Measurements from ENCODE around the gene SHFL. TPM values are rescaled to one million over a fixed set of nuclear protein-coding genes. Genes with fewer than 3 reads are reported as not detected.
A peak's percentile ranks its signal among the peaks of the same experiment; 100 is the strongest.

SHFL gene
- total RNA-seq, 2 donors from 2014 or later = 61.9 to 83.1 TPM

DNA sequence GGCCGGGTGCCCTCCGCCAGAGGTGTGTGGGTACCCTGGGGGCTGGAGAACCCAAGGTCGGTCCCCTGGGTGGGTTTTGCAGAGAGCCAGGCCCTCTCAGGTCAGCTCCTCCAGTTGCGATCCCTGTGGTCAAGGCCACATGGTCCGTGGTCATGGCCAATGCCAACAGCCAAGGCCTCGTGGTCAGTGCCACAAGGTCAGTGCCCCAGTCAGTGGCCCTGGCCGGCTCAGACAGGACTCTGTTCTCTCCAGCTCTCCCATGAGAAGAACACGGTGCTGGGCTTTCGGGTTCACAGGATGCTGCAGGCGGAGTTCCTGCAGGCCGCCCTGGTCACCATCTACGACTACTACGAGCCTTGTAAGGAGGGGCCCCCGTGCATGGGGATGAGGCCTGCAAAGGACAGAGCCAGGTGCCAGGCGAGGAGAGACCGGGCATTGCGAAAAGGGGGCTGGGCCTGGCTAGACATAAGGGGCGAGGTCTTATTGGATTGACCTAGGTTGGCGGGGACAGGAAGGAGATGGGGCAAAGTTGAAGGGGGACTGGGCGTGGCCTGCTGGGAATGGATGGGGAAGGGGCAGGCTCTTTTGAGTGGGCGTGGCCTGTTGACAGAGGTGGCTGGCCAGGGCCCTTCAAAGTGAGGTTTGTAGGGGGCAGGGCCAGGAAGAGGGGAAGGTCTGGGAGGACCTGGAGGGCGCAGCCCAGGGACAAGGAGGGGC lies 15.2 kb upstream of the SHFL start:
- Mint-ChIP-seq H3K27me3 (peaks cover 0 to 9% of the 10 kb centered on the region in 2 donors), H3K36me3 (no peaks in the 10 kb centered on the region), H3K27ac (no peak overlapping the region), H3K4me3 (no peak overlapping the region), H3K9me3 (no peaks in the 10 kb centered on the region), H3K4me1 (ENCODE audit: low read depth in 2 of 2) (peaks cover 9 to 15% of the 10 kb centered on the region in 2 donors)
- no peak for DNase-seq (ENCODE audit: low spot score)
- no peak for ATAC-seq

DNA sequence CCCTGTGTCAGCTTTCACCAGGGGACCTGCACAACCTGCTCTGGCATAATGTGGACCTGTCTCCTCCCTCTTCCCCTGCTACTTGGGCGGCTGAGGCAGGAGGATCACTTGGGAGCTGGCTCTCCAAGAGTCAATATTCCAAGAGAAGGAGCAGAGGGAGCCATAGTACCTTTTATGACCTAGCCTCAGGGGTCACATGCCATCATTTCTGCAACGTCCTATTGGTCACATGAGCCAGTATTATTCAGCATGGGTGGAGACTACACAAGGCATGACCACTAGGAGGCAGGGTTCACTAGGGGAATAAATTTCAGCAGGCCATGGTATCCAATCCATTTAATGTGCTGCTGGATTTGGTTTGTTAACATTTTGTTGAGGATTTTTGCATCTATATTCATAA lies 12.0 kb upstream of the SHFL start:
- Mint-ChIP-seq H3K4me3 (no peak overlapping the region), H3K4me1 (ENCODE audit: low read depth in 2 of 2) (peaks cover 0 to 5% of the 10 kb centered on the region in 2 donors), H3K27me3 (peaks cover 0 to 12% of the 10 kb centered on the region in 2 donors), H3K27ac (no peak overlapping the region), H3K36me3 (no peaks in the 10 kb centered on the region), H3K9me3 (no peaks in the 10 kb centered on the region)
- peak; percentile 74 for DNase-seq (ENCODE audit: low spot score)
- ATAC-seq = peak; percentile 86 to 88

DNA sequence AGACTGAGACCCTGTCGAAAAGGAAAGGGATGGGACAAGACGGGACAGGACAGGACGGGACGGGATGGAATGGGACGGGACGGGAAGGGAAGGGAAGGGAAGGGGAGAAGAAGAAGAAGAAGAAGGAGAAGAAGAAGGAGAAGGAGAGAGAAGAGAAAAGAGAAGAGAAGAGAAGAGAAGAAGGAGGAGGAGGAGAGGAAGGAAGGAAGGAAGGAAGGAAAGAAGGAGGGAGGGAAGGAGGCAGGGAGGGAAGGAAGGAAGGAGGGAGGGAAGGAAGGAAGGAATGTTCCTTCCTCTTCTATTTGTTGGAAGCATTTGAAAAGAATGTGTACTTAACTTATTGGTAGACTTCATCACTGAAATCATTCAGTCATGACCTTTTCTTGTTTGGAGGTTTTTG lies 9.6 kb upstream of the SHFL start:
- peaks cover 0 to 7% of the 10 kb centered on the region in 2 donors for H3K27me3 Mint-ChIP-seq
- ATAC-seq (no peak), DNase-seq (ENCODE audit: low spot score) (no peak)
- no peaks in the 10 kb centered on the region for H3K36me3 Mint-ChIP-seq
- H3K27ac Mint-ChIP-seq = no peak overlapping the region
- no peaks in the 10 kb centered on the region for H3K9me3 Mint-ChIP-seq
- no peak overlapping the region for H3K4me3 Mint-ChIP-seq
- no peaks in the 10 kb centered on the region for H3K4me1 Mint-ChIP-seq (ENCODE audit: low read depth in 2 of 2)

DNA sequence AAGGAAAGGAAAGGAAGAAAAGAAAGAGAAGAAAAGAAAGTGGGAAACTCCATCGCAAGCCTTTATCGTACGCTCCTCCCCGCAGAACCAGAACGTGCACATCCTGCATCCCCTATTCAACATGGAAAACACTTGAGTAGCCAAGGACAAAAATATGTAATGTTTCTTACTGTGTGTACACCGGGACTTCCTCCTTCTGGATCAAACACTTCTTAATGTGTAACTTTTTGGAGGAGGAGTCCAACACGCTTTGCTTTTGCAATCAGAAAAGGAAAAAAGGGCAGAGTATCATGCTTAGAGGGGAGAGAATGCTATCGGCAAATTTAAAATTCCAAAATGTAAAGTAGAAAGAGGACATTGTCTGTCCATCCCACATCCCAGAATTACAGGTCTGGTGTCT lies 7.8 kb upstream of the SHFL start:
- H3K27me3 Mint-ChIP-seq = peaks cover 0 to 7% of the 10 kb centered on the region in 2 donors
- no peaks in the 10 kb centered on the region for H3K36me3 Mint-ChIP-seq
- no peaks in the 10 kb centered on the region for H3K4me1 Mint-ChIP-seq (ENCODE audit: low read depth in 2 of 2)
- no peak overlapping the region for H3K27ac Mint-ChIP-seq
- ATAC-seq (no peak), DNase-seq (ENCODE audit: low spot score) (no peak)
- no peaks in the 10 kb centered on the region for H3K9me3 Mint-ChIP-seq
- H3K4me3 Mint-ChIP-seq = no peak overlapping the region

DNA sequence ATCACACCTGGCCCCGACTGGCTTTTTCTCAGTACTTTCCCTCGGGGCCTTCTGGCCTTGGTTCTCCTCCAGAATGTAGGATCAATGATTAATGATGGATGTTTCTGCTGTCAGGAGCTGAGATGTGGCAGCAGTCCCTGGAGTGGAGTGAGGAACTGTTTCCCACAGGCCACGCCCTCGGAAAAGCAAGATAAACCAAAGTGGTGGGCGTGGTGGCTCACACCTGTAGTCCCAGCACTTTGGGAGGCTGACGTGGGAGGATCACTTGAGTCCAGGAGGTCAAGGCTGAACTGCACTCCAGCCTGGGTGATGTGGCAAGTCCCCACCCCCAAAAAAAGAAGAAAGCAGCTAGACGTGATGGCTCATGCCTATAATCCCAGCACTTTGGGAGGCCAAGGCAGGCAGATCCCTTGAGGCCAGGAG lies 7.1 kb upstream of the SHFL start:
- ATAC-seq = no peak
- no peak overlapping the region for H3K4me3 Mint-ChIP-seq
- H3K9me3 Mint-ChIP-seq = no peaks in the 10 kb centered on the region
- H3K36me3 Mint-ChIP-seq = no peaks in the 10 kb centered on the region
- peaks cover 0 to 7% of the 10 kb centered on the region in 2 donors for H3K27me3 Mint-ChIP-seq
- H3K27ac Mint-ChIP-seq = no peak overlapping the region
- DNase-seq (ENCODE audit: low spot score) = no peak
- H3K4me1 Mint-ChIP-seq (ENCODE audit: low read depth in 2 of 2) = no peaks in the 10 kb centered on the region

DNA sequence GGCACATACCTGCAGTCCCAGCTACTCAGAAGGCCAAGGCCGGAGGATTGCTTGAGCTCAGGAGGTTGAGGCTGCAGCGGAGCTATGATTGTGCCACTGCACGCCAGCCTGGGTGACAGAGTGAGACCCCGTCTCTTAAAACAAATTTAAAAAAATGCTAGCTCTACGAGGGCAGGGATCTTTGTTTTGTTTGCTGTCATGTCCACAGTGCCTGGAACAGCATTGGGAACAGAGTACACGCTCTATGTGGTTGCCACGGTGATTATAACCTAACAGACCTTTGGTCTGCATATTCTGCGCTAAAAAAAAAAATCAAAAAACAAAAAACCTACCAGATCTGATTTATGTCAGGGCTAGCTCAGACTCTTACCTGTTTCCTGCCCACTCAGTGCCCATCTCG lies 2.2 kb upstream of the SHFL start:
- peaks cover 7 to 12% of the 10 kb centered on the region in 2 donors for H3K4me1 Mint-ChIP-seq (ENCODE audit: low read depth in 2 of 2)
- no peaks in the 10 kb centered on the region for H3K9me3 Mint-ChIP-seq
- ATAC-seq (no peak), DNase-seq (ENCODE audit: low spot score) (no peak)
- H3K27me3 Mint-ChIP-seq = no peaks in the 10 kb centered on the region
- H3K36me3 Mint-ChIP-seq = no peaks in the 10 kb centered on the region
- no peak overlapping the region for H3K4me3 Mint-ChIP-seq
- H3K27ac Mint-ChIP-seq = no peak overlapping the region

DNA sequence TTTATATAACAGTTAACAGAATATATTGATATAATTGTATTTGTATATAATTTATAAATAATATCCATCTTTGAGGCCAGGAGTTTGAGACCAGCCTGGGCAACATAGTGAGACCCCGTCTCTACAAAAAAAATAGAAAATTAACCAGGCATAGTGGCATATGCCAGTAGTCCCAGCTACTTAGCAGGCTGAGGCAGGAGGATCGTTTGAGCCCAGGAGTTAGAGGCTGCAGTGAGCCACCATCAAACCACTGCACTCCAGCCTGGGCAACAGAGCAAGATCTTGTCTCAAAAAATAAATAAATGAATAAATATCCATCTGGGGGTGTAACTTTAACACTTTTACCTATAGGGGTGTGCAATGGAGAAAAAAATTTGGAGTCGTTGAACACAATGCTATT lies 1.3 kb upstream of the SHFL start:
- Mint-ChIP-seq H3K27me3 (no peaks in the 10 kb centered on the region), H3K4me3 (peak overlapping the region; percentile 90), H3K36me3 (no peaks in the 10 kb centered on the region), H3K9me3 (no peaks in the 10 kb centered on the region), H3K27ac (peak overlapping the region in 1 of 2 donors; percentile 78), H3K4me1 (ENCODE audit: low read depth in 2 of 2) (peaks cover 7 to 12% of the 10 kb centered on the region in 2 donors)
- DNase-seq (ENCODE audit: low spot score) (no peak), ATAC-seq (no peak)

DNA sequence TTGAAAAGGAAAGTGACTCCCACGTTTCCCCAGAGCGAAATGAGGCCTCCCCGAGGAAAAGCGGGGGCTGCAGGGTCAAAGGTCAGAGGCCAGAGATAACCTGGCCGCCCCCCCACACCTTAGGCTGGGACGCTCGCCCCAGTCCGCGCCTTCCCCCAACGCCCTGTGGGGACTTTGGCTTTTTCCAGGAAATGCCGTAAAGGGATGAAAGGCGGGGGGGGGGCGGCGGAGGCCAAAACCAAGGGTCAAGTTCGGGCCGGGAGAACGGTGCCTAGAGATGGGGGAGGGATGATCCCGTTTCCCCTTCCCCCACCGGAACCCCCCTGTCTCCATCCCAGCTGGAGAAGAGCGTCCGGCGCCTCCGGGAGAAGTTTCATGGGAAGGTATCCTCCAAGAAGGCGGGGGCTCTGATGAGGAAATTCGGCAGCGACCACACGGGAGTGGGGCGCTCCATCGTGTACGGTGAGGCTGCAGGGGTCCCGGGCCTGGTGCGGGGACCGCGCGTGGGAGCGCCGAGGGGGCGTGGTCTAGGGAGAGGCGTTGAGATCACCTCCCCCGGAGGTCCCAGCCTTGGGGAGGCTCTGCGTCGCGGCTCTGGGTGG lies 575 bp downstream of the SHFL start:
- Mint-ChIP-seq H3K9me3 (no peaks in the 10 kb centered on the region), H3K4me3 (peak overlapping the region; percentile 70), H3K4me1 (ENCODE audit: low read depth in 2 of 2) (peaks cover 10 to 18% of the 10 kb centered on the region in 2 donors), H3K27me3 (no peaks in the 10 kb centered on the region), H3K36me3 (no peaks in the 10 kb centered on the region), H3K27ac (peak overlapping the region; percentile 55 to 77)
- ATAC-seq = no peak
- no peak for DNase-seq (ENCODE audit: low spot score)

DNA sequence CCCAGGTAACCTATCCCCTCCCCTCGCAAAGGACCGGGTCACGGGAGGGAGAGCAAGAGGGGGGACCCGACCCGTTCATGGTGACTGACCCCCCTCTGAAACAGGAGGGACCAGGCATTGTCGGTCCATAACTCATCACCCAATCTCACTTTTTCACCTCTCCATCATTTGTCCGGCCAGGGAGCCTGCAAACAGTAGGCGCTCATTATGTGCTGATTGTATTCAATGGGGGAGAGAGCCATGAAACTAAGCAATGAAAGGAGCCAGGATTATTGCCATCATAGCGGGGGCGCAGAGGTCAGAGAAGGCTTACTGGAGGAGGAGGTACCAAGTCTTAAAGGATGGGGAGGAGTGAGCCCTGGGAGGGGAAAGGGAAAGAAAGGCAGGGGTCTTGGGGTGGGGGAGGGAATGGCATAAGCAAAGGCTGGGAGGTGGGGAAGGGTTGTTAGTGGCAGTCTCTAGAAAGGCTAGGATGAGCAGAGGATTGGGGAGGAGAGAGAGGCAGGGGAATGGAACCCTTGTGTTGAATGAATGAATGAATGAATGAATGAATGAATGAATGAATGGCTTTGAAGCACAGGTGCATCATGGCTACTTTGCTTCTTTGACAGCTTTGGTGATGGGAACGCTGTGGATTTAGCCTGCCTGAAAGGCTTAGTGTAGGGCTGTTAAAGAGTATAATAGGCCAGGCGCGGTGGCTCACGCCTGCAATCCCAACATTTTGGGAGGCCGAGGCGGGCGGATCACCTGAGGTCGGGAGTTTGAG lies 1.4 kb downstream of the SHFL start:
- Mint-ChIP-seq H3K27me3 (no peaks in the 10 kb centered on the region), H3K27ac (peak overlapping the region; percentile 55 to 77)

DNA sequence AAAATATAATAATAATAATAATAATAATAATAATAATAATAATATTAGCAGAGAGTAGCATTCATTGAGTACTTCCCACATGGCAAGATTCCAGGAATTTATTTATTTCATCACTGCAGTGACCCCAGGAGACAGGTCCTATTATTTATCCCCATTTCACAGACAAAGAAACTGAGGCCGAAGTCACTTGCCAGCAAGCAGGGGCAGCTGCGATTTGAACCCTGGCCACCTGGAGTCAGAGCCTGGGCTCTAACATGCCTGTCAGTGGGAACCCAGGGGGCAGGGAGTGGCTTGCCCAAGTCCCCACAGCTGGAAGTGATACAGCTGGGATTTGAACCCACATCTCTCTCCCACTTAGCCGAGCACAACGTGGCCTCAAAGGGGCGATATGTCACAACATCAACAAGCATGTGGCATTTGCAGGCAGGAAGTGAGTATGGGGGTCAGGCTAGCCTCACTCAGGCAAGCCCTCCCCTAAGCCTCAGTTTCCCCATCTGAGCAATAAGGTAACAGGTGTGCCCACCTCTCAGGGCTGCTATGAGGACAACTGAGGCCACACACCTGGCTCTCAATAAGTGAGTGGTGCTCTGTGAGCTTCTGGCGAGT lies 2.9 kb downstream of the SHFL start:
- Mint-ChIP-seq H3K27ac (no peak overlapping the region), H3K4me1 (ENCODE audit: low read depth in 2 of 2) (peaks cover 13 to 27% of the 10 kb centered on the region in 2 donors), H3K4me3 (no peak overlapping the region), H3K27me3 (no peaks in the 10 kb centered on the region), H3K36me3 (peaks cover 5% of the 10 kb centered on the region), H3K9me3 (no peaks in the 10 kb centered on the region)
- no peak for DNase-seq (ENCODE audit: low spot score)
- ATAC-seq = no peak

More for the DNA sequence above, 1.4 kb downstream of the SHFL start:
- H3K4me1 Mint-ChIP-seq (ENCODE audit: low read depth in 2 of 2) = peaks cover 13 to 22% of the 10 kb centered on the region in 2 donors
- no peak for ATAC-seq
- H3K4me3 Mint-ChIP-seq = peak overlapping the region; percentile 70
- DNase-seq (ENCODE audit: low spot score) = no peak
- no peaks in the 10 kb centered on the region for H3K9me3 Mint-ChIP-seq
- no peaks in the 10 kb centered on the region for H3K36me3 Mint-ChIP-seq

DNA sequence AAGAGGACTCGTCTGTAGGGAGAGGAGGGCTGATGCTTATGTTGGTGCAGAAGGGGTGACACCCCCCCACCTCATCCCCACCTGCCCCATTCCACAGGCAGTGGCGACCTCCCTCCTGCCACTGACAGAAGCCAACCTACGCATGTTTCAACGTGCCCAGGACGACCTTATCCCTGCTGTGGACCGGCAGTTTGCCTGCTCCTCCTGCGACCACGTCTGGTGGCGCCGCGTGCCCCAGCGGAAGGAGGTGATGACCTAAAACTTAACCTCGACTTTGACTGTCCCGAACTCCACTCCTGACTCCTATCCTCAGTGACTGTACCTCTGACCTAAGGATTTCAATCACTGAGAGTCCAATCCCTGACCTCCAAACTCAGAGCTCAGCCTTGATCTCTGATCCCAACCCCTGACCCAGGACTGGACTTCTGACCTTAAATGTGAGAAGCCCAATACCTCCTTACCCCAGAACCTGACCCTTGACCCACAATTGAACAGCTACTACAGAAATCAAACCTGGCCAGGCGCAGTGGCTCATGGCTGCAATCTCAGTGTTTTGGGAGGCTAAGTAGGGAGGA lies 3.8 kb downstream of the SHFL start:
- Mint-ChIP-seq H3K27me3 (no peaks in the 10 kb centered on the region), H3K9me3 (no peaks in the 10 kb centered on the region), H3K4me1 (ENCODE audit: low read depth in 2 of 2) (peaks cover 13 to 27% of the 10 kb centered on the region in 2 donors), H3K4me3 (no peak overlapping the region), H3K27ac (peak overlapping the region in 1 of 2 donors; percentile 47), H3K36me3 (peaks cover 5% of the 10 kb centered on the region)
- no peak for DNase-seq (ENCODE audit: low spot score)
- no peak for ATAC-seq

DNA sequence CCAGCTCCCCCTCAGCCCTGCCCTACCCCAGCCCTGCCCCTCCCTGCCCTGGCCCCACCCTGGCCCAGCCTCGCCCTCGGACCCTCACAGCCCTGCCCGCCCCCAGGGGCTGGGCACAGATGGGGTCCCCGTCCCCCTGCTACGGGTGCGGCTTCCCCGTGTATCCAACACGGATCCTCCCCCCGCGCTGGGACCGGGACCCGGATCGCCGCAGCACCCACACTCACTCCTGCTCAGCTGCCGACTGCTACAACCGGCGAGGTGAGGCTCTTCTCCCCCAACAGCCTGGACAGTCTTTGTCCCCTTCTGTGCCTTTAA lies 5.2 kb downstream of the SHFL start:
- H3K4me3 Mint-ChIP-seq = no peak overlapping the region
- DNase-seq (ENCODE audit: low spot score) (no peak), ATAC-seq (no peak)
- peaks cover 5% of the 10 kb centered on the region for H3K36me3 Mint-ChIP-seq
- H3K27me3 Mint-ChIP-seq = no peaks in the 10 kb centered on the region
- peaks cover 13 to 23% of the 10 kb centered on the region in 2 donors for H3K4me1 Mint-ChIP-seq (ENCODE audit: low read depth in 2 of 2)
- H3K27ac Mint-ChIP-seq = peak overlapping the region in 1 of 2 donors; percentile 74
- H3K9me3 Mint-ChIP-seq = no peaks in the 10 kb centered on the region

DNA sequence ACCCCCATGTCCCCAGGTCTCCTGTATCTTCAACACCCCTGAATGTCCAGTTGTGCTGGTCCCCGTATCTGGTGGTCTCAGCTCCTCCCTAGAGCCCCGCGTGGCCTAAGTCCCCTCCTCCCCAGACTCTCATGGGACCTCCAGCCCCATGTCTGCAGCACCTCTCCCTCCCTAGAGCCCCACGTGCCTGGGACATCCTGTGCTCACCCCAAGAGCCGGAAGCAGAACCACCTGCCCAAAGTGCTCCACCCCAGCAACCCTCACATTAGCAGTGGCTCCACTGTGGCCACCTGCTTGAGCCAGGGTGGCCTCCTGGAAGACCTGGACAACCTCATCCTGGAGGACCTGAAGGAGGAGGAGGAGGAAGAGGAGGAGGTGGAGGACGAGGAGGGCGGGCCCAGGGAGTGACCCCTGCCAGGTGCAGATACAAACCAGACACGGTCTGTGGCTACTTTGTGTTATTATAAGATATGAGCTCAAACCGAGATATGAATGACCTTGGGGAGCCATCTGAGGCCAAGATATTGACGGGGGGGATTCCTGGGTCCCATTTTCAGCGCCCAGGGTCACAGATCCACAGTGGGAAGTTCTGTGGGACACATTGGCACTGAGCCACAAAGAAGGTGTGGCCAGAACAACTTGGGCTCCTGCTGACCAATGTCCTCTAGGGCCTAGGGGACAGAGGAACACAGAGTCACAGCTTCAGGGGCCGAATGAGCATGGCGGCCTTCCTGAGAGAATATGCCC lies 6.0 kb downstream of the SHFL start:
- Mint-ChIP-seq H3K9me3 (no peaks in the 10 kb centered on the region), H3K4me3 (no peak overlapping the region), H3K27me3 (no peaks in the 10 kb centered on the region), H3K27ac (peak overlapping the region in 1 of 2 donors; percentile 74), H3K36me3 (peaks cover 5% of the 10 kb centered on the region), H3K4me1 (ENCODE audit: low read depth in 2 of 2) (peaks cover 13 to 26% of the 10 kb centered on the region in 2 donors)
- ATAC-seq (no peak), DNase-seq (ENCODE audit: low spot score) (no peak)
